A673 (cell line): ENCODE data around the gene PTPN1. TPM values are rescaled to one million over a fixed set of nuclear protein-coding genes. Genes with fewer than 3 reads are reported as not detected.

Experiments used
- BruUV-seq: library from RNA; stranded (reverse); fragments of 400-500 nt; replicated peaks from 2 replicates; lab custom pipeline; 2021; lab: Mats Ljungman, UMichigan
- CTCF ChIA-PET: fragments of 300-600 bp; sonication (Branson Sonifier 250); formaldehyde crosslinking; loops from one replicate; lab custom pipeline; 2022; ENCODE audit warnings: antibody characterized with exemption; lab: Charles Lee
- POLR2A ChIA-PET: fragments of 300-600 bp; sonication (Branson Sonifier 250); formaldehyde crosslinking; loops from one replicate; lab custom pipeline; 2022; ENCODE audit warnings: antibody characterized with exemption; ENCODE audit not compliant: low non-redundant PET; lab: Charles Lee
- DNase-seq: peaks from one replicate; pipeline ENCODE4 v3.0.0-alpha.2; 2015; ENCODE audit warnings: low spot score
- H3K27ac ChIP-seq: fragments of 200-600 bp; sonication (generic); 2 replicates; pipeline ENCODE4 v1.5.1; 2016; ENCODE audit warnings: mixed run types, low read depth, mild to moderate bottlenecking, mixed read lengths, antibody characterized with exemption, low read length; ENCODE audit not compliant: poor library complexity, severe bottlenecking
- H3K27me3 ChIP-seq: fragments of 200-600 bp; sonication (generic); replicated peaks from 2 replicates; pipeline ENCODE4 v1.6.1; 2017; ENCODE audit warnings: mixed run types, low read depth, mild to moderate bottlenecking, mixed read lengths, antibody characterized with exemption, low read length; ENCODE audit not compliant: insufficient read depth, poor library complexity
- H3K36me3 ChIP-seq: fragments of 200-600 bp; sonication (generic); 2 replicates; pipeline ENCODE4 v1.6.1; 2016; ENCODE audit warnings: mixed run types, mild to moderate bottlenecking, mixed read lengths, antibody characterized with exemption, low read length; ENCODE audit not compliant: insufficient read depth, poor library complexity, severe bottlenecking
- H3K4me1 ChIP-seq: fragments of 200-600 bp; sonication (generic); 2 replicates; pipeline ENCODE4 v1.6.1; 2017; ENCODE audit warnings: mixed run types, mild to moderate bottlenecking, mixed read lengths, antibody characterized with exemption, low read length; ENCODE audit not compliant: insufficient read depth, poor library complexity, severe bottlenecking
- H3K4me3 ChIP-seq: fragments of 200-600 bp; sonication (generic); 2 replicates; pipeline ENCODE4 v1.5.1; 2016; ENCODE audit warnings: low read depth, mixed run types, mild to moderate bottlenecking, mixed read lengths, low read length; ENCODE audit not compliant: poor library complexity, severe bottlenecking
- H3K9me3 ChIP-seq: fragments of 200-600 bp; sonication (generic); 2 replicates; pipeline ENCODE4 v1.6.1; 2016; ENCODE audit warnings: mixed run types, low read depth, mild to moderate bottlenecking, mixed read lengths, antibody characterized with exemption, low read length; ENCODE audit not compliant: poor library complexity, severe bottlenecking
- EZH2 ChIP-seq: fragments of 200-600 bp; sonication (generic); IDR thresholded peaks from 2 replicates; pipeline ENCODE4 v1.6.1; 2017; ENCODE audit warnings: borderline replicate concordance, low read depth, mild to moderate bottlenecking, mixed read lengths, antibody characterized with exemption, low read length; ENCODE audit not compliant: poor library complexity, severe bottlenecking
- intact Hi-C: fragments of 100-400 bp; cut with micrococcal nuclease; formaldehyde crosslinking; loops from one replicate; pipeline ENCODE4 v1.10.0; 2022; ENCODE audit not compliant: unreplicated experiment
- total RNA-seq: library from RNA; stranded (reverse); gene quantifications from 2 replicates; pipeline ENCODE4 v1.2.3, GENCODE V29; 2021
- TF ChIP-seq, protein P1 (sequence below): fragments of 300-800, 200-600 bp; sonication (generic); conservative IDR thresholded peaks from 2 replicates; pipeline ENCODE4 v1.5.1; 2017; ENCODE audit warnings: low read depth, mild to moderate bottlenecking, antibody characterized with exemption, low read length, moderate library complexity, mixed read lengths

The PTPN1 gene
- total RNA-seq, 1 experiment from 2014 or later: 47.4 TPM

DNA sequence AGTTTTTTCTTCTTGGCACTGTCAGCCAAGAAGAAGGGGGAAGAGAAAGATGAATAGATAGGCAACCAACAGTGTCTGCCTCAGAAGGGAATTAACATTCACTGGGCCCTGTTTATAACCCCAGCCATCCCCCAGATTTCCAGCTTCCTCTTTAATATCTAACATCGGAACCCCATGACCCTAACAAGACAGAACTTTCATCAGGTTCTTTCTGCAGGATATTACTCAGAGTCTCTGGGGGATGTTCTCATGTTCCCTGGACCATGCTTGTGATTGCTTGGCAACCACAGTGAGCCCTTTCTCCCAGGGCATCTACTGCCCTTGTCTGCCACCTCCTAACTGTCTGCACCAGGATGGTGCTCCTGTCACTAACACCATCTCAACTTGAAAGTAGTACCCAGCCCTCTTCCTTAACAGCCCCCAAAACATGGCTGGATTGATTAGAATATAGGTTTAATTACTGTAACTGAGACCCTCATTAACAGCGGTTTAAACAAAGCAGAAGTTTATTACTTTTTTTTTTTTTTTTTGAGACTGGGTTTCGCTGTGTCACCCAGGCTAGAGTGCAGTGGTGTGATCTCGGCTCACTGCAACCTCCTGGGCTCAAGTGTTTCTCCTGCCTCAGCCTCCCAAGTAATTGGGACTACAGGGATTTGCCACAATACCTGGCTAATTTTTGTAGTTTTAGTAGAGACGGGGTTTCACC is 12.0 kb upstream of the PTPN1 start:
- H3K36me3 ChIP-seq: no peaks in the 10 kb centered on the region
- H3K9me3 ChIP-seq: no peaks in the 10 kb centered on the region
- TF ChIP-seq, protein P1, sequence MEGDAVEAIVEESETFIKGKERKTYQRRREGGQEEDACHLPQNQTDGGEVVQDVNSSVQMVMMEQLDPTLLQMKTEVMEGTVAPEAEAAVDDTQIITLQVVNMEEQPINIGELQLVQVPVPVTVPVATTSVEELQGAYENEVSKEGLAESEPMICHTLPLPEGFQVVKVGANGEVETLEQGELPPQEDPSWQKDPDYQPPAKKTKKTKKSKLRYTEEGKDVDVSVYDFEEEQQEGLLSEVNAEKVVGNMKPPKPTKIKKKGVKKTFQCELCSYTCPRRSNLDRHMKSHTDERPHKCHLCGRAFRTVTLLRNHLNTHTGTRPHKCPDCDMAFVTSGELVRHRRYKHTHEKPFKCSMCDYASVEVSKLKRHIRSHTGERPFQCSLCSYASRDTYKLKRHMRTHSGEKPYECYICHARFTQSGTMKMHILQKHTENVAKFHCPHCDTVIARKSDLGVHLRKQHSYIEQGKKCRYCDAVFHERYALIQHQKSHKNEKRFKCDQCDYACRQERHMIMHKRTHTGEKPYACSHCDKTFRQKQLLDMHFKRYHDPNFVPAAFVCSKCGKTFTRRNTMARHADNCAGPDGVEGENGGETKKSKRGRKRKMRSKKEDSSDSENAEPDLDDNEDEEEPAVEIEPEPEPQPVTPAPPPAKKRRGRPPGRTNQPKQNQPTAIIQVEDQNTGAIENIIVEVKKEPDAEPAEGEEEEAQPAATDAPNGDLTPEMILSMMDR: no peak
- no peak for TF ChIP-seq EZH2
- no peak for DNase-seq
- no peaks in the 10 kb centered on the region for H3K27me3 ChIP-seq
- no TSS peak for BruUV-seq
- ChIA-PET POLR2A (no interaction called here), CTCF (no interaction called here)
- H3K4me3 ChIP-seq: no peak overlapping the region
- H3K4me1 ChIP-seq: no peaks in the 10 kb centered on the region
- intact Hi-C loops: no loop called here
- no peak overlapping the region for H3K27ac ChIP-seq

DNA sequence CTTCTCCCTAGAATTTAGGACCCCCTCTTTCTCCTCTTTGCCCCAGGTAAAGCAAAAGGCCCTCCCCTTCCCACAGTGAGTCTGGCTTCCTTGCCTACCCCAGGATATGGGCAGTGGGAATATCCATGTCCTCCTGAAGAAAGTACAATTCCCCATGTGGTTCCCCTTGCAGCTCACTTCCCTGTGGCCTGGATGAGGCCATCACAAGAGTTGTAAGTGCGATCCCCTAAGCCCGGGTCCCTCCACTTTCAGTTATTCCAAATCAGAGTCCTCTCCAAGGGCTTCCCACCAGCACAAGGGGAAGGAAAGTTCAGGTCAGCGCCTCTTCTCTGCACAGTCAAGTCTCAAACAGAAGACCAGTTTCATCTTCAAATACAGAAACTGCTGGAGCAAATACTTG is 10.2 kb upstream of the PTPN1 start:
- POLR2A ChIA-PET: no interaction called here
- no peaks in the 10 kb centered on the region for H3K36me3 ChIP-seq
- BruUV-seq: no TSS peak

DNA sequence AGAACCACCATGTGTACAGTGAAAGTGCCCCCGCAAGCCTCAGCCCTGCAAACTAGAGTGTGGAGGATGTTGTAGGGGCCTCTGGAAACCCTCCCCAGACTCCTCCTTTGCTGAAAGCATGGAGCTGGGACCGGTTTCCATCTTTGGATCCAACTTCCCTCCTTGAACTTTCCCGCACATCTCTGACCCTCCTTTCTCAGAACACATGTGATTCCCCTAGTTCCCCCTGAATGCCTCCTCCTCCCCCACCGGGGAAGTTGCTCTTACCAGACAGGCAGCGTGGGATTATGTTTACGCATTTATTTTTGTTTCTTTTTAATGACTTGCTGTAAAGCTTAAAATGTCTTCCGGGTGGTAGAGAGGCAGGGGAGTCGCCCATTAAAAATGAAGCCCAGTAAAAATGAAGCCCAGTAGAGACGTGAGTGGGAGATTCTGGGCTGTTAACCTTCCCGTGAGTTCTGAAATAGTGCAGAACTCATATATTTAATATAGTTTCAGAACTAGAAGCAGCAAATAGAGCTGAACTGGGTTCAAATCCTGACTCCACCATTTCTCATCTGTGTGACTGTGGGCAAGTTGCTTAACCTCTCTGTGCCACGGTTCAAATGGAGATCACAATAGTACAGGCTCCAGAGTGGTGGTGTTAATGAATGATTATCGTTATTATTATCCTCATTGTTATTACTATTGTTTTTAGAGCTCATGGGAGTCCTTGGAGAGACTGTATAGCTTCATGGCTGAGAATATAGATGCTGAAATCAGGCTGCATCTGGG is 8.0 kb upstream of the PTPN1 start:
- TF ChIP-seq, protein P1: no peak
- no peak for TF ChIP-seq EZH2
- Histone ChIP-seq H3K4me1 (no peaks in the 10 kb centered on the region), H3K27me3 (no peaks in the 10 kb centered on the region), H3K9me3 (no peaks in the 10 kb centered on the region), H3K36me3 (no peaks in the 10 kb centered on the region), H3K4me3 (no peak overlapping the region), H3K27ac (no peak overlapping the region)
- ChIA-PET CTCF (no interaction called here), POLR2A (no interaction called here)
- BruUV-seq: no TSS peak
- no peak for DNase-seq
- intact Hi-C loops: no loop called here

More for the DNA sequence above, 10.2 kb upstream of the PTPN1 start:
- TF ChIP-seq, protein P1: no peak
- no peak for TF ChIP-seq EZH2
- Histone ChIP-seq H3K27me3 (no peaks in the 10 kb centered on the region), H3K4me1 (no peaks in the 10 kb centered on the region), H3K27ac (no peak overlapping the region), H3K4me3 (no peak overlapping the region), H3K9me3 (no peaks in the 10 kb centered on the region)
- intact Hi-C loops: no loop called here
- CTCF ChIA-PET: interaction anchor here (0.7 kb wide), 1 partner anchor 76 kb away, joined by 3 read pairs; no protein-coding TSS in a partner anchor
- no peak for DNase-seq
